Spleen (tissue), 7 donors: ENCODE data around the gene MAP7D3.

Experiments
- CTCF ChIP-seq, 11 experiments: fragments of 200-600 bp in 7 of 11; fragments of 450-650 bp in 4 of 11; sonication (generic) in 4 of 11; IDR thresholded peaks in 8 of 11; conservative IDR thresholded peaks in 3 of 11; 1 replicate in 7 of 11; 2 replicates in 4 of 11; pipeline versions ENCODE4 v1.4.0 to v1.8.0; 2016 to 2021; ENCODE audit warnings: antibody characterized with exemption in 11 of 11, inconsistent platforms in 4 of 11, mild to moderate bottlenecking in 1 of 11
- POLR2A ChIP-seq, 3 donors: fragments of 450-650 bp; IDR thresholded peaks; one replicate each; pipeline ENCODE4 v1.5.1; 2017; ENCODE audit warnings: antibody characterized with exemption in 3 of 3, mild to moderate bottlenecking in 1 of 3
- POLR2AphosphoS5 ChIP-seq, 3 donors: sonication (generic); formaldehyde crosslinking; IDR thresholded peaks; one replicate each; pipeline ENCODE4 v1.5.1; 2017; ENCODE audit warnings: antibody characterized with exemption in 3 of 3
- donor health status: DM: no; HTN: no; CAD: no; lungs with moderate emphysema.
- donor health status: DM: no; HTN: no; CAD: no.
- donor health status: DM: no; HTN: no; CAD: no.

GRCh38 chrX:136220540-136220939, 30.7 kb downstream of the MAP7D3 start:
- no peak for TF ChIP-seq CTCF (IDR thresholded peaks at IDR 0.05 in 8 of 11, conservative IDR thresholded peaks at IDR 0.05 in 3 of 11)
- no peak for TF ChIP-seq POLR2A (IDR thresholded peaks at IDR 0.05)
- TF ChIP-seq POLR2AphosphoS5 (IDR thresholded peaks at IDR 0.05): no peak
